GM19328 (cell line): ENCODE data around the gene STK40.

ENCODE experiments used
- ATAC-seq: cut with Tn5 transposase; IDR thresholded peaks from one replicate; pipeline ENCODE4 v1.9.1; 2021; ENCODE audit warnings: mild to moderate bottlenecking, moderate library complexity; ENCODE audit not compliant: unreplicated experiment

STK40 gene

GRCh38 chr1:36398370-36398977 lies 12.8 kb upstream of the STK40 start:
- ATAC-seq: no peak

- ATAC-seq: no peak
Observed at GRCh38 chr1:36397378-36398230, 11.9 kb upstream of the STK40 start, which contains the start of gene LSM10. Gene LSM10 (minus strand): TSS chr1:36397908. CDS start chr1:36394129, 3,779 bp downstream.

- ATAC-seq: no peak
Observed at GRCh38 chr1:36397083-36397377, 11.3 kb upstream of the STK40 start.

- no peak for ATAC-seq
Observed at GRCh38 chr1:36396359-36396758, 10.6 kb upstream of the STK40 start.

GRCh38 chr1:36393686-36394085 lies 8.0 kb upstream of the STK40 start:
- ATAC-seq: no peak

- no peak for ATAC-seq
Observed at GRCh38 chr1:36392836-36393235, 7.1 kb upstream of the STK40 start.

- ATAC-seq: no peak
Observed at GRCh38 chr1:36391271-36391670, 5.5 kb upstream of the STK40 start.

- ATAC-seq: no peak
Observed at GRCh38 chr1:36390411-36390810, 4.7 kb upstream of the STK40 start.

- no peak for ATAC-seq
Observed at GRCh38 chr1:36389999-36390398, 4.3 kb upstream of the STK40 start.

GRCh38 chr1:36389261-36389660 lies 3.5 kb upstream of the STK40 start:
- ATAC-seq: no peak

GRCh38 chr1:36387141-36387949 lies 1.6 kb upstream of the STK40 start:
- no peak for ATAC-seq

GRCh38 chr1:36386265-36387140 lies 779 bp upstream of the STK40 start:
- peak; percentile 38 for ATAC-seq

GRCh38 chr1:36384542-36385409 lies 948 bp downstream of the STK40 start:
- ATAC-seq: no peak

- ATAC-seq: no peak
Observed at GRCh38 chr1:36383240-36383639, 2.5 kb downstream of the STK40 start.

- no peak for ATAC-seq
Observed at GRCh38 chr1:36382669-36383068, 3.1 kb downstream of the STK40 start.

GRCh38 chr1:36382231-36382630 lies 3.5 kb downstream of the STK40 start:
- no peak for ATAC-seq

GRCh38 chr1:36381405-36381804 lies 4.3 kb downstream of the STK40 start:
- no peak for ATAC-seq

- ATAC-seq: no peak
Observed at GRCh38 chr1:36380782-36381181, 4.9 kb downstream of the STK40 start.

GRCh38 chr1:36380143-36380619 lies 5.5 kb downstream of the STK40 start:
- no peak for ATAC-seq
